GM13976 (cell line): Measurements from ENCODE around the gene TOR4A.

Experiments used
- DNase-seq: peaks from one replicate; pipeline ENCODE4 v3.0.0; 2012; ENCODE audit warnings: low spot score
- in situ Hi-C: fragments of 300-500 bp; cut with MboI; formaldehyde crosslinking; loops from one replicate; pipeline ENCODE4 v1.12.0; 2022; ENCODE audit warnings: low sequenced_read_pairs, mixed read lengths, inconsistent platforms; ENCODE audit not compliant: unreplicated experiment
- TF ChIP-seq, protein P1 (sequence below): IDR thresholded peaks from 2 replicates; pipeline ENCODE4 v1.5.1; 2012; ENCODE audit warnings: borderline replicate concordance, mild to moderate bottlenecking; ENCODE audit not compliant: insufficient read depth; ENCODE audit errors: extremely low read depth, missing control alignments, control extremely low read depth

TOR4A gene

DNA sequence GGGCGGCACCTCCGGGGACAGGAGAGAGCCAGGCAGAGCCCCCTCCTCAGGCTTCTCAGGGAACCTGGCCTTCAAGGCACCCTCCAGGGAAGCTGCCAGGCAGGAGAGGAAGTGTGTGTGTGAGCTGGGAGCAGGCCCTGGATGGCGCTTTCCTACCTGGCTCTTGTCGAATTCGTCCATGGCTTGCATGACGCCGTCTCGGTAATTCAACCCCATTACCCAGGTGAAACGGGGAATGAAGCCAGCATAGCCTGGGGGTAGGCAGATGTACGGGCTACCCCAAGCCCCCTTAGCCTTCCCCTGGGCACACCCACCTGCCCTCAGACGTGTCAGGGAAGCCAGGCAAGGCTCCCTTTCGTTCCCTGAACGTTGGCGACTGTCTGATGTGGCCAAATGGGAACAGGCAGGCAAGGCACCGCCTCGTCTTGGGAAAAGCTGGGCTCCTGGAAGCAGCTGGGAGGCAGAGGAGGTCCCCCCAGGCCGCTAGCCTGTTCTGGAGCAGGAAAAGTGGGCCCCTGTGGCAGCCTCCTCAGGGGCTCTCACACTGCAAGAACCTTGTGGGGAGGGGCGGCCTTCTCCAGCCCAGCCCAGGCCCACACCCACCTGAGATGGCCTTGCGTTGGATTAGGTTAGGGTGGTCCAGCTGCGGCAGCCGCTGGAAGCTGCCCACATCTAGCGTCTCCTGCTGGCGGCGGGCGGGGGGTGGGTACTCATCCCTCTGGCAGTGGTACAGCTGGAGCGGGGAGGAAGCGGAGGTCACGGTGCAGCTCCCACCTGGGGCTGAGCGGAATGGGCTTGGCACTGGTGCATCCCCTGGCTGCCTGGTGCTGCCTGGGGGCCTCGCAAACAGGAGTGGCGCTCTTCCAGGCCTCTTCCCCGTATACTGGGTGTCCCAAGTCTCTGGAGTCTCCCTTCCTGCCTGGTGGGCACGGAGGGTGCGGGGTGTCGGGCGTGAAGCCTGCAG, 32.8 kb upstream of the TOR4A start:
- in situ Hi-C loops = no loop called here
- DNase-seq = no peak
- TF ChIP-seq, protein P1, sequence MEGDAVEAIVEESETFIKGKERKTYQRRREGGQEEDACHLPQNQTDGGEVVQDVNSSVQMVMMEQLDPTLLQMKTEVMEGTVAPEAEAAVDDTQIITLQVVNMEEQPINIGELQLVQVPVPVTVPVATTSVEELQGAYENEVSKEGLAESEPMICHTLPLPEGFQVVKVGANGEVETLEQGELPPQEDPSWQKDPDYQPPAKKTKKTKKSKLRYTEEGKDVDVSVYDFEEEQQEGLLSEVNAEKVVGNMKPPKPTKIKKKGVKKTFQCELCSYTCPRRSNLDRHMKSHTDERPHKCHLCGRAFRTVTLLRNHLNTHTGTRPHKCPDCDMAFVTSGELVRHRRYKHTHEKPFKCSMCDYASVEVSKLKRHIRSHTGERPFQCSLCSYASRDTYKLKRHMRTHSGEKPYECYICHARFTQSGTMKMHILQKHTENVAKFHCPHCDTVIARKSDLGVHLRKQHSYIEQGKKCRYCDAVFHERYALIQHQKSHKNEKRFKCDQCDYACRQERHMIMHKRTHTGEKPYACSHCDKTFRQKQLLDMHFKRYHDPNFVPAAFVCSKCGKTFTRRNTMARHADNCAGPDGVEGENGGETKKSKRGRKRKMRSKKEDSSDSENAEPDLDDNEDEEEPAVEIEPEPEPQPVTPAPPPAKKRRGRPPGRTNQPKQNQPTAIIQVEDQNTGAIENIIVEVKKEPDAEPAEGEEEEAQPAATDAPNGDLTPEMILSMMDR = no peak

DNA sequence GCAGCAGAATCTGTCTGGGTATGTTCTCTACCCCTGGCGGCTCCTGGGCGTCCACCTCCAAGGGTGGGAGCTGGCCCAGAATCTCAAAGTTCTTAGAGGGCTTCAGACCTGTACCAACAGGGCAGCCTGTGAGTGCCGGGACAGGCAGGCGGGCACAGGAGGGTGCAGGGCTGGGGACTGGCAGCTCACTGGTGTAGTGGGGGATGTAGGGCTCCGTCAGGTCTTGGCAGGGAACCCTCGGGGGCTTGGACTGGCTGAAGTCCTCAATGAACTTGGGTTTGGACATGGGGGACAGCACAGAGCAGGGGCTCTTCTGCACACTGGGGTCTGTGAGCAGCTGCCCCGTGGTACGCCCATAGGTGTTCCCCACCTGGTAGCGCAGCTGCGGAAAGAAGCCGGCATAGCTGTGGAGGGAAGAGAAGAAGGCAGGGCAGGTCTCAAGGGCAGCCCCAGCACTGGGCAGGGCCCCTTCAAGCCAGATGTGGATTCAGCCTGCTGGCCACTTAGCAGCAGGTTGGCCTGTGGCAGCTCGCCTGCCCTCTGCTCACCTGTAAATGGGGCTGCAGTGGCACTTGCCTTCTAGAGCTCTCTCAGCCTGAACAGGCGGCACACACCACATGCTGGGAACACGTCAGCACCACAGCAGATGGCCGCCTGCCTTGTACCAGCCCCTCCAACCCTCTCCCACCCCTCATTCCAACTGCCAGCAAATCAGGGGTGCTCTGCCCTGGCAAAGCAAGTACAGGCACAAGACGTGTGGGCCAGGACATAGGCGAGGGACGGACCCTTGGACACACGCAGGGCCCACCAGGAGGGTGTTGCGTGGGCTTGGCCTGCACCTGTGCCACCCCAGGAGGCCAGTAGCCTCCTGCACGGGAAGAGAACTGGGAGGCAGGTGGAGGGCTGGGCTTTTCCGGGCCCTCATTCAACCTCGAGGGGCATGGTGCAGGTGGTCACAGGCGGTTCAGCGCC, 31.8 kb upstream of the TOR4A start:
- in situ Hi-C loops = no loop called here
- TF ChIP-seq, protein P1 = no peak
- DNase-seq = no peak

DNA sequence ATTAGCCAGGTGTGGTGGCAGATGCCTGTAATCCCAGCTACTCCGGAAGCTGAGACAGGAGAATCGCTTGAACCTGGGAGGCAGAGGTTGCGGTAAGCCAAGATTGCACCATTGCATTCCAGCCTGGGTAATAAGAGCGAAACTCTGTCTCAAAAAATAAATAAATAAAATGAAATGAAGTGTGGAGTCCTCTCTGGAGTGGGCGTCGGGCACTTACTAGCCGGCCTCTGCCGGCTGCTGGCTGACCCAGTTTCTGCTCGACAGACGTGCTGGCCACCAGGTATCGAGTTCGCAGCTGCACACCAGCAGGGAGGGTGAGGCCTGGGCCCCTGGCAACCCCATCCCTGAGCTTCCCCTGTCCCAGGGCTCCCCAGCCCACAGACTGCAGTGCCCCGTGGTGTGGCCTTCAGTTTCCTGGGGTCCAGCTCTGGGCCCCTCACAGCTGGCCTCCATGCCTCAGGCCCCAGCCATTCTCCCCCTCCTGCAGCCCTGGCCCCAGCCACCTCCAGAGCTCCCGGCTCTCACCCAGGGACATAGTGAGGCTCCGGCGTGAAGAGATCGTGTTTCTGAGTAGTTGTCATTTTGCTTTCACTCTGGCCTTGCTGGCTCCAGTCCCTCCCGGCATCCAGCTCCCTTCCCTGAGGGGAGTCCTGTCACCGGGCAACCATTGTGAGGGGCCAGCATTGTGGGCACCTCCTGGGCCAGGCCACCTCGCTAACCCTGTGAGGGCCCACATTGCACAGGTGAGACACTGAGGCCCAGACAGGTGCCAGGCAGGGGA, 30.2 kb upstream of the TOR4A start:
- DNase-seq = no peak
- in situ Hi-C loops = no loop called here
- TF ChIP-seq, protein P1 = no peak

DNA sequence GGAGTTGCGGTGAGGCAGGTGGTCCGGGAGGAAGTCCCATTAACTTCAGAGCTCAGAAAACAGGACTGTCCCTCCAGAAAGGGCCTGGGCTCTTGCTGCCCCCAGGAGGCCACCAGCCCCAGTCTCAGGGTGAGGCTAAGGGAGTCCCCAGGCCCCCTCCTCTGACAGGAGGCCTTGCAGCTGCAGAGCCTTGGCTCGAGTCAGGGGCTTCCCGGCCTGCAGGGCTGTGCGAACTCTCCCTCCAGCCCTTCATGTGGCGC, 29.7 kb upstream of the TOR4A start:
- DNase-seq = no peak
- TF ChIP-seq, protein P1 = no peak
- in situ Hi-C loops = no loop called here

DNA sequence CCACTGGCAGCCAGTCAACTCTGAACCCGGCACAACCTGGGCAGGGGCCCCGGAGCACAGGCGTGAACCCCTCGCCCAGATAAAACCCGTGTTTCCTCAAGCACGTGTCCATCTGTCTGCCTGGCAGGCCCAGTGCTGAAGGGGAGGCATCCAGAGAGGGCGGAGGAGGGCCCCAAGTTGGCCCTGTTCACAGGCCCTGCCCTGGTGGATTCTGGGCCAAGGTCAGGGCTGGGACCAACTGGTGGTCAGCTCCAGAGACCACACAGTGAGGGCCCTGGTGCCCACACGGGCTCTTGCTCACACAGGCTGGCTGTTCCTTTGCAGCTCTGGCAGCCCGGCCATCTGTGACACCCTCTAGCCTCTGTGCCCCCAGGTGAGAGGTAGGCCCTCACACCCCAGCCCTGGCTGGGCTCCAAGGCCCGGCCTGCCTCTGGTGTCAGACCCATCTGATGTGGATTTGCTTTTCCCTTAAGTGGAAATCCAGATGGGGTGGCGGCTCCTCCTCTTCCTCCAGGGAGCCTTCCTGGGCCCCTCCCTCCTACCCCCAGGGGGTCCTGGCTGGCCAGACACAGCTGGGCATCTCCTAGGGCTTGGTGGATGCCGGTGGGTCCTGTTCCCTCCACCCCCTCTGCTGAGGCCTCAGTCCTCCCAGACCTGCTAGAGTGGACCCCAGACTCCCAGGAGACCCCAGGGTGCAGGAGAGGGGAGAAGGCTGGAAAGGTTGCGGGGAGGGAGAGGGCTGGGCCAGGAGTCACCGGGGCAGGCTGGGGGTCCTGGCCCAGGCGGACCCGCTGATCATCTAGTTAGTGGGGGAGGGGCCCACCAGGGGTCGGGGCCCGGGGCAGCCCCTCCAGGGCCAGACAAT, 27.0 kb upstream of the TOR4A start:
- no peak for DNase-seq
- TF ChIP-seq, protein P1 = no peak
- in situ Hi-C loops = no loop called here
